NB4 (cell line): Measurements from ENCODE around the gene ADORA1.

Source experiments
- DNase-seq: peaks from one replicate; pipeline ENCODE4 v3.0.0; 2010; ENCODE audit warnings: low read depth
- H3K4me3 ChIP-seq: one replicate; pipeline ENCODE4 v1.5.1; 2011; ENCODE audit warnings: mild to moderate bottlenecking, low read depth, low read length, moderate library complexity
- MYC ChIP-seq: IDR thresholded peaks from 2 replicates; pipeline ENCODE4 v1.6.1; 2011; ENCODE audit warnings: low read depth, low read length
- POLR2A ChIP-seq: IDR thresholded peaks from 2 replicates; pipeline ENCODE4 v1.6.1; 2011; ENCODE audit warnings: mild to moderate bottlenecking; ENCODE audit not compliant: insufficient read length; ENCODE audit errors: extremely low read depth
- TF ChIP-seq, protein P1 (sequence below): IDR thresholded peaks from 2 replicates; pipeline ENCODE4 v1.6.1; 2011; ENCODE audit warnings: low read depth, low read length
- TF ChIP-seq, protein P2 (sequence below): IDR thresholded peaks from one replicate; pipeline ENCODE4 v1.5.1; 2012; ENCODE audit warnings: low read depth, low read length

Gene ADORA1

DNA sequence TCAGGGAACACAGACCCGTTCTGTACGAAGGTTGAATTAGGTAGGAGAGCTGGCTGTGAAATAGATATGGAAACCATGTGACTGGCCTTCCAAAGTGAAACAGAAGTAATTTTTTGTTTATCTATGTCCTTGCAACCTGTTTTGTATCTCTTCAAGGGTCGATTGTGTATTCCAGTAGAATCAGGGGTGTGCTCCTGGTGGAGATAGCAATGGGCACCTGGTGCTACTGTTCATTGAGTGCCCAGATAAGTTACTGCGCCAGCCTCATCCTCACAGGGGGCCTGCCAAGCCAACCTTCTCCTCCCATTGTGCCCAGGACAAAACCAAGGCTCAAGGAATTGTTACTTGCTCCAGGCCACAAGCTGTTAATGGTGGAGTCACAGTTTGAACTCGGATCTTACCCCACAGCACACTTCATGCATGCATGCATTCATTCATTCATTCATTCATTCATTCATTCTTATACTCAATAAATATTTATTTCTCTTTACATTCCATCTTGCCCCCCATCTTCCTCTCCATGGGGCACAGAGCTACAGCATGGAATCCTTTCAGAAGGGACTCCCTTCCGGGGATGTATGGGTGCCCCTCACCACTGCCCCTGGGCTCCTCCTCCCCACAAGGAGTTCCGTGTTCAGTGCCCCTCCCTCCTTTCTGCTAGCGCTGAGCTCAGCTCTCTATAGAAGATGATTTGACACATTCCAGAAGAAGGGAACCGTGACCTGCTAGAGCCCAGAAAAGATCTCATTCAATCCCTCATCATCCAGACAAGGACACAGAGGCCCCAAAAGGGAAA is 24.0 kb downstream of the ADORA1 start:
- TF ChIP-seq POLR2A, result no peak
- TF ChIP-seq, protein P1, sequence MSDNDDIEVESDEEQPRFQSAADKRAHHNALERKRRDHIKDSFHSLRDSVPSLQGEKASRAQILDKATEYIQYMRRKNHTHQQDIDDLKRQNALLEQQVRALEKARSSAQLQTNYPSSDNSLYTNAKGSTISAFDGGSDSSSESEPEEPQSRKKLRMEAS, result no peak
- no peak for TF ChIP-seq MYC
- TF ChIP-seq, protein P2, sequence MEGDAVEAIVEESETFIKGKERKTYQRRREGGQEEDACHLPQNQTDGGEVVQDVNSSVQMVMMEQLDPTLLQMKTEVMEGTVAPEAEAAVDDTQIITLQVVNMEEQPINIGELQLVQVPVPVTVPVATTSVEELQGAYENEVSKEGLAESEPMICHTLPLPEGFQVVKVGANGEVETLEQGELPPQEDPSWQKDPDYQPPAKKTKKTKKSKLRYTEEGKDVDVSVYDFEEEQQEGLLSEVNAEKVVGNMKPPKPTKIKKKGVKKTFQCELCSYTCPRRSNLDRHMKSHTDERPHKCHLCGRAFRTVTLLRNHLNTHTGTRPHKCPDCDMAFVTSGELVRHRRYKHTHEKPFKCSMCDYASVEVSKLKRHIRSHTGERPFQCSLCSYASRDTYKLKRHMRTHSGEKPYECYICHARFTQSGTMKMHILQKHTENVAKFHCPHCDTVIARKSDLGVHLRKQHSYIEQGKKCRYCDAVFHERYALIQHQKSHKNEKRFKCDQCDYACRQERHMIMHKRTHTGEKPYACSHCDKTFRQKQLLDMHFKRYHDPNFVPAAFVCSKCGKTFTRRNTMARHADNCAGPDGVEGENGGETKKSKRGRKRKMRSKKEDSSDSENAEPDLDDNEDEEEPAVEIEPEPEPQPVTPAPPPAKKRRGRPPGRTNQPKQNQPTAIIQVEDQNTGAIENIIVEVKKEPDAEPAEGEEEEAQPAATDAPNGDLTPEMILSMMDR, result no peak
- no peak for DNase-seq
- H3K4me3 ChIP-seq, result no peak overlapping the region

DNA sequence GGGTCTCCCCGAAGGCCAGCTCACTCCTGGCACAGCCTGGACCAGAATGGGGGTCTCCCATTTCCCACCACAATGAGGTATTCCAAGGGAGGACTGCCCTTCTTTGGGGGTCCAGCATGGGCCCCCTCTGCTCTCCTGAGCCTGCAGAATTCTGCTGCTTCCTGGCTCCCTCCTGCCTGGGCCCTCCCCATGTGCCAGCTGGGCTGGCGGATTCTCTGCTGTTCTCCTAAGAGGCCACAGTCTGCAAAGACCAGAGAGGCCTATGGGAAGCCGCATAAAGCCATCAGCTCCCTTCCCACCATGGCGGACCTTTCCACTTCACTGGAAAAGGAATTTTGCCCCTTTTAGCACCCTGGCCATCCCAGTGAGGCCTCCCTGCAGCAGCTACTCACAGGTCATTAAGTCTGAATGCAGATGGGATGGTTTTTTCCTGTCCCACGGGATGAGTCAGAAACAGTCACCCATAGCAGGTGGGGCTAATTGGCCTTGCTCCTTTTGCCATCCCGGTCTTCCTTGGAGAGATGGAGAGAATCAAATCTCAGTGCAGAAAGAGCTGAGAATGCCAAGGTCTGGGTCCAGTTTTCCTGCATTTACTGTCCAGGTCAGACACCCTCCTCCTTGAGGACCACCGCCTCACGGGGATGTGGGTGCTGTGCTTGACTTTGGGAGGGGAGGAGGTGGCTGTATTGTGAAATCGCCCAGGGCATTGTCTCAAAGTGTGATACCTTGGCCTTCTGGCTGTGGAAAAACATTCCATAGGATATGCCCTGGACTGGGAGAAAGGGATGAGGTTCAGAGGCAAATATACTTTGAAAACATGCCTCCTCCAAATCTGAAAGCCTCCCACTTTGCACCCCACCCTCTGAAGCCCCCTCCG is 24.9 kb downstream of the ADORA1 start:
- no peak overlapping the region for H3K4me3 ChIP-seq
- TF ChIP-seq, protein P2, result no peak
- TF ChIP-seq POLR2A, result no peak
- TF ChIP-seq, protein P1, result no peak
- no peak for TF ChIP-seq MYC
- DNase-seq, result no peak

DNA sequence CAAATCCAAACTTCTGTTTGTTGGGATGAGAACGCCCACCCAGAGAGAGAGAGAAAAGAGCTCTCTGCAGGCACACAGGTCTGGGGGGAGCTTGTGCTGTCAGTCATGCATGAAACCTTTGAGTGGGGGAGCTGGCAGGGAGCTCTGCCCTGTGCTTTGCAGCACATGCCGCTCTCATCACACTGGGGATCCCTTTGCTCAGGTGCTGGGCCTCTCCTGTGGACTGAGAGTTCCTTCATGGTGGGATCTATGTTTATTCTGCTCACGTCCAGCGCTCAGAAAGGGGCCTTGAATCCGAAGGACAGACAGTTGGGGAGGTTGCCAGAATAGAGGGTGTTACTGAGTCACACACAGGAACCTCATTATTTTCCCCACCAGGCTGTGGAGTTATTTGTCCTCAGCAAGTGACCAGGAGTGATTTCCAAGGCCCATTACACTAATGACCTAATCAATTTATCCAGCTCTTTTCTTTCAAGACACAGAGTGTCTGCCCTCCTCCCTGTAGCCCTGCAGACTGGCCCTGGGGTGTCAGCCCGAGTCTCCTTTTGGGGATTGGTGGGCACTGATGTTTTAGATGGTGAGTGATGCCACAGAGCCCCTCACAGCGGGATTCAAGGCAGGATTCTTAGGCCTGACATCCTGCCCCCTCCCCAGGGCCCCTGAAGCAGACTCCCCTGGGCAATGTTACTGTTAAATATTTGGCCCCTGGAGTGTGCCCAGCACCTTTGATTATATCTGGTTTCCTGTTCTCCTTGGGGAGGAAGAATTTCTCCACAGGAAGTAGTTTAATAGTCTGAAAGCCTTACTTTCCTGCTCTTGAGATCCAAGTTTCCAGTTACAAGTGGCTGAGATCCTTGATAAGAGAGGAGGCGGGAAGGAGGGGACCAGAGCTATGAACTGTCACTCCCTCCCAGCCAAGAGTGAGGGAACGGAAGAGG is 25.8 kb downstream of the ADORA1 start:
- H3K4me3 ChIP-seq, result no peak overlapping the region
- no peak for TF ChIP-seq POLR2A
- no peak for DNase-seq

DNA sequence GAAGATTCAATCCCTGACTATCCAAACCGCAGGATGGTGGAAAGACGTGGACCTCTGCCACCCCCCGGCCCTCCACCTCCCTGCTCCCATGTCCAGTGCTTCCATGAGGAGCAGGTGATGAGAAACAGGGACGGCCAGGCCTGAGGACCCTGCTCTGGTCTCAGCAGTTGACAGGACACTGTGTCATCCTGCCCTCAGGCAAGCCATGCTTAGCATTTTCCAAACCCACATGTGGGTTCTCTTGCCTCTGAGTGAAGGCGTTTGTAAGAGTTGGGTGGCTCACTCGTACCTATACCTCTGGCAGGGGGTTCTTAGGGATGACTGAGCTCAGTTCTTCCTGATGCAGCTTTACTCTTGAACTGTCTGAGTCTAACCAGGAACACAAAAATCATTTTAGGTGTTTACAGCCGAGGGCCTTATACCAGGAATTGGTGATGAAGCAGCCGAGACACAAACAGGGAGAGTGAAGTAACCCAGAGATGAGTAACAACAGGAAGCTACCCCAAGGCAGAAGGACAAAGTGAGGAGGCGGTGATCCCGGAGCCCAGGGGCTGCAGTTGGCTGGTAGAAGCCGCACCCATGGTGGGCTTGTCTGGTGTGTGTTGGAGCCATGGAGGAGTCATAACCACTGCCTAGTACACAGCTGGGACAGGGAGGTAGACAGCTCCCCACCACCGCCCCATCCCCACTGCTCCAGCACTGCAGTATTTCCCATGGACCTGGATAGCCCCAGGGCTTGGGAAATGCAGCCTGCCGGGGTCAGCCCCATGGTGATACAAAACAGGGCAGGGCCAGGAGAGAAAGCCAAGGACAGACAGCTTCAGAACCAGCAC is 26.7 kb downstream of the ADORA1 start:
- TF ChIP-seq POLR2A (no peak), MYC (no peak)
- TF ChIP-seq, protein P2, result no peak
- TF ChIP-seq, protein P1, result no peak
- no peak overlapping the region for H3K4me3 ChIP-seq
- DNase-seq, result peak; percentile 44

DNA sequence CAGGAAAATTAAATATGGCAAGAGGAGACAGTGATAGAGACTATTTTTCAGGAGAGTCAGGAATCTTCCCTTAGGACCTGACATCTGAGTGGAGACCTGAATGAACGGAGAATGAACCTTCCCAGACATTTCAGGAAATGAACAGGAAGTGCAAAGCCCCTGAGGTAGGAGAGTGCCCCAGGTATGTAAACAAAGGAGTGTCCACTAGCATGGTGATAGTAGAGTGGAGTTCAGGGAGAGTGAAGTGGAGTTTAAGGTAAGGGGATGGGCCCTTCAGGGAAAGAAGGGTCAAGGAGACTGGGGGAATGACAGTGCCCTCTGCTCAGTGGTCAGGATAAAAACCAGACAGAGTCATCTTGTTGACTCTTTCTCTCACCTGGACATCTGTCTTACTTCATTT is 28.8 kb downstream of the ADORA1 start:
- TF ChIP-seq MYC (no peak), POLR2A (no peak)
- TF ChIP-seq, protein P2, result no peak
- TF ChIP-seq, protein P1, result no peak

More for the DNA sequence above, 28.8 kb downstream of the ADORA1 start:
- DNase-seq, result no peak
- no peak overlapping the region for H3K4me3 ChIP-seq
